ENCODE results near the gene CASP2.
"Not testable (repeated sequence)": the region's sequence is repeated elsewhere in the genome, so short reads cannot be mapped to it uniquely, and the experiment has no call there.

CASP2 gene

GRCh38 chr7:143265017-143265693, 23.0 kb upstream of the CASP2 start:
- DNase-seq: no peak

DNA sequence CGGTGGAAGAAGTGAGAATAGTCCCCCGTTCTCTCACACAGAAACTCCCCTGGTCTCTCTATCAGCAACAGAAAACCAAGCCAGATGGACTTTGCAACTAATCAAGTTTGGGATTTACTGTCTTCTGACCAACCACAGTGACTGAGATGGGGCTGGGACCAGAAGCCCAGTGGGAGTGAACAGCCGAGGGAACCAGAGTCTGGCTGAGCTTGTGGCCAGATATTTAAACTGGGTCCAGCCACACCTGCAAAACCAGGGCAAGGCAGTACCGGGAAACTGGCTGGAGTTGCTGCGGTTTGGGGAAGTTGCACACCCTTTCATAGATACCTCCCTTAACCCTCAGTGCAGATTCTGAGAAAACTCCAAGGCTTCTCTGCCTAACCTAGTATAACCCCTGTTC, 18.9 kb upstream of the CASP2 start:
- DNase-seq: no peak

DNA sequence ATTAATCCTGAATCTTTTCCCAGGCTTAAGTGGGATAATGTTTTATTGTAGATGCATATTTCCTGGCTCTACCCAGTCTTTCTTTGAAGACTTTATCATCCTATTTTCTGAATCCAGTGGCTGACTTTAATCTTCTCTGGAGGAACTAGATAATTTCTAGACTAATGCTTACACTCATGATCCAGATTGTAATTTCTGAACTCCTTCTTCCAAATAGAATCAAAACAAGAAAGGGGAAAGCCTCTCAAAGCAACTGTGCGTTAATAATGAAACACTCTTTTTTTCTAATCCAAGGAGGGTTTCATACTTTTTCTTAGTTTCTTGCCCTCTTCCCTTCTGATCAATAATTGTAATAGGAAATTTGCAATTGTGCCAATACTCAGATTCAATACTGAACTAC, 16.9 kb upstream of the CASP2 start:
- DNase-seq: no peak

GRCh38 chr7:143272871-143273270, 15.3 kb upstream of the CASP2 start:
- no peak for DNase-seq

- no peak for DNase-seq
Observed at GRCh38 chr7:143279186-143280098, 8.7 kb upstream of the CASP2 start.

- no peak for DNase-seq
Observed at GRCh38 chr7:143280160-143280559, 8.0 kb upstream of the CASP2 start.

- DNase-seq: no peak
Observed at GRCh38 chr7:143280566-143280965, 7.6 kb upstream of the CASP2 start.

DNA sequence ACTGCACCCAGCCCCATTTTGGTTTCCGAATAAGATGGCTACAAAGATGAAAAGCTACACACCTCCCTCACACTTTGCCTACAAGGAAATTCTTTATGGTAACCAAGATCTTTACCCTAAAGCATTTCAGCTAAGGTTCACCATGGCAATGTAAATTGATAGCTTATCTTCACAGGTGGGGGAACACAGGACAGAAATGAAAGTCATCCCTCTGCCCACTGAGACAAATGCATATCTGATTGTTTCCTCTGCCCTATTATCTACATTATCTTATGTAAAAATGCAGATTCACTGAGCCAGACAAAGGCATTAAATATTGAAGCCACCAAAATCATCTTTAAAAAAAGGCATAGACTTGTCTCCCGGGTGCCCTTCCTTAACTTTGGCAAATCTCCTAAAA, 6.6 kb upstream of the CASP2 start:
- DNase-seq: no peak

DNA sequence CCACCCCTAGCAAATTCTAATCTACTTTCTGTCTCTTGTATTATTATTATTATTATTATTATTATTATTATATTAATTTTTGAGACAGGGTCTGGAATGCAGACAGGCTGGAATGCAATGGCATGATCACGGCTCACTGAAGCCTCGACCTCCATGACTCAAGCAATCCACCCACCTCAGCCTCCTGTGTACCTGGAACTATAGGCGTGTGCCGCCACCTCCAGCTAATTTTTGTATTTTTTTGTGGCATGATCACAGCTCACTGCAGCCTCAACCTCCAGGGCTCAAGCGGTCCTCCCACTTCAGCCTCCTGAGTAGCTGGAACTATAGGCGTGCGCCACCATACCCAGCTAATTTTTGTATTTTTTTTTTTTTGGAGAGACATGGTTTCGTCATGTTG, 6.0 kb upstream of the CASP2 start:
- no peak for DNase-seq

GRCh38 chr7:143283381-143283780, 4.8 kb upstream of the CASP2 start:
- no peak for DNase-seq

GRCh38 chr7:143284591-143285469, 3.3 kb upstream of the CASP2 start, which contains the start of gene TMEM139:
Gene TMEM139, plus strand, starts transcription at chr7:143284958. Its CDS starts 1,000 bp downstream, at chr7:143285958.
- no peak for DNase-seq

DNA sequence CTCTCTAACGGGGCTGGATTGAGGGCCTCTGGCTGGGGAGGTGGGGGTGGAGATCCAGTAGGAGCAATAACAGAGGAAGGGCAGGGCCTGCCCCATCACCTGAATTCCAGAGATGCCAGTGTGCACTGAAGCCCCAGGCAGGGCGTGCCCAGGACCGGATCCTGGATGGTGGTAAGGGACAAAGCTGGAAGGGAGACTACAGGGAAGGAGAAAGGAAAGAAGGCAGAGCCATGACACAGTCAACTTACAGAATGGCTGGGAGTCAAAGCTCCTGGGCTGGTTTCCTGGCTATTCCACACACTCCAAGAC, 2.7 kb upstream of the CASP2 start:
- no peak for DNase-seq

DNA sequence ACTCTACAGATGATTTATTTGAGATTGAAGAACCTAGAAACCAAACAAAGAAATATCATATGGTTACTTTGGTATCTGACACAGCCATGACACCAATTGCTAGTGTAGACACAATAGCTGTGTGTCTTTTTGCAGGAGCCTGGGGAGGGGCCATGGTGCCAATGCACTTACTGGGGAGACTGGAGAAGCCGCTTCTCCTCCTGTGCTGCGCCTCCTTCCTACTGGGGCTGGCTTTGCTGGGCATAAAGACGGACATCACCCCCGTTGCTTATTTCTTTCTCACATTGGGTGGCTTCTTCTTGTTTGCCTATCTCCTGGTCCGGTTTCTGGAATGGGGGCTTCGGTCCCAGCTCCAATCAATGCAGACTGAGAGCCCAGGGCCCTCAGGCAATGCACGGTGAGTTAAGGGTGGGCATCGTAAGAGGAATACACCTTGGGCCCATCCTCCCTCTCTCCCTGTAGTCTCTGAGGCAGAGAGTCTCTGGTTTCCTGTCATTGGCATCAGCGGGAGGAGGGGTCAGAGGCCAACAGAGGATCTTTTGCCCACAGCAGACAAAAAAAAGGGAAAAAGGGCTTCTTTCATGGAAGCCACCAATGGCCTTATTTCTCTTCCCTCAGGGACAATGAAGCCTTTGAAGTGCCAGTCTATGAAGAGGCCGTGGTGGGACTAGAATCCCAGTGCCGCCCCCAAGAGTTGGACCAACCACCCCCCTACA, 2.2 kb upstream of the CASP2 start:
- no peak for DNase-seq

GRCh38 chr7:143286522-143286890, 1.6 kb upstream of the CASP2 start:
- no peak for DNase-seq

GRCh38 chr7:143287339-143287934, 714 bp upstream of the CASP2 start:
- no peak for DNase-seq

DNA sequence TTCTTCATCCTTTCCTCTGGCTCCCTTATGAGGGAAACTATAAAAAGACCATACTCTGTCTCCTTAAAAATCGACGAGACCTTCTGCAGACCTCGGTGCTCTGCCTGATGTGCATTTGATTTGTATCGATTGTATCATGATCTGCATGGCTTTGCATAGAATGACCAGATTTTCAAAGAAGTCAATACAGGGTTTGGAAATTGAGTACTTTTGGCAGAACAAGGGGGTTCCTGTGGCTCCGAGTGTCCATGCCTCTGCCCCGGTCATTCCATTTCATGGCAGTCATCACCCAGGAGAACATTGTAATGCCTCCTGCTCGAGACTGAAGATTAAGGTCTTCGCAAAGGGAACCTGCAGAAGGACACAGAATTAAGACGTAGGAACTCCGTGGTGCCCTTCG, 685 bp downstream of the CASP2 start:
- DNase-seq: no peak

GRCh38 chr7:143289421-143289820, 1.3 kb downstream of the CASP2 start:
- no peak for DNase-seq

DNA sequence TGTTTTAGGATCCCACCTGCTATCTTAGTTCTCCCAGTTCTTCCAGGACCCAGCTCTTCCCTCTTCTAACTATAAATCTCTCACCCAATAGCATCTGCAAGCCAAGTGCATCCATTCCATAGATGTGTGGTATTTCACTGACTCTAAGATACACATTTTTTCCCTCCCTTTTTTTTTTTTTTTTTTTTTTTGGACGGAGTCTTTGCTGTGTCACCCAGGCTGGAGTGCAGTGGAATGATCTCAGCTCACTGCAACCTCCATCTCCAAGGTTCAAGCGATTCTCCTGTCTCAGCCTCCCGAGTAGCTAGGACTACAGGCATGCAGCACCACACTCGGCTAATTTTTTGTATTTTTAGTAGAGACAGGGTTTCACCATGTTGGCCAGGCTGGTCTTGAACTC, 1.7 kb downstream of the CASP2 start:
- not testable (repeated sequence) for DNase-seq

GRCh38 chr7:143290293-143290692, 2.1 kb downstream of the CASP2 start:
- DNase-seq: no peak

GRCh38 chr7:143292876-143293275, 4.7 kb downstream of the CASP2 start:
- no peak for DNase-seq

- DNase-seq: no peak
Observed at GRCh38 chr7:143295870-143296269, 7.7 kb downstream of the CASP2 start.

GRCh38 chr7:143296686-143297085, 8.5 kb downstream of the CASP2 start:
- no peak for DNase-seq

Measured in activated CD4-positive, CD25-positive, alpha-beta regulatory T cell (primary cell).